MM.1S (cell line): ENCODE results near the gene CXCL11.
A peak's percentile ranks its signal among the peaks of the same experiment; 100 is the strongest.

Experiments used
- DNase-seq: peaks from one replicate; pipeline ENCODE4 v3.0.0-alpha.2; 2015
- H2AFZ ChIP-seq: fragments of 300-600 bp; sonication (generic); 2 replicates; pipeline ENCODE4 v1.6.0; 2016; ENCODE audit warnings: antibody characterized with exemption, low read length
- H3F3A ChIP-seq: fragments of 300-600 bp; sonication (generic); 2 replicates; pipeline ENCODE4 v1.6.1; 2016; ENCODE audit warnings: mild to moderate bottlenecking, antibody characterized with exemption, low read length, moderate library complexity, mixed read lengths; ENCODE audit not compliant: insufficient read depth
- H3K27ac ChIP-seq: fragments of 300-600 bp; sonication (generic); 2 replicates; pipeline ENCODE4 v1.5.1; 2016; ENCODE audit warnings: mild to moderate bottlenecking, low read length
- H3K27me3 ChIP-seq: fragments of 300-600 bp; sonication (generic); replicated peaks from 2 replicates; pipeline ENCODE4 v1.6.0; 2016; ENCODE audit warnings: low read length; ENCODE audit not compliant: insufficient read depth
- H3K36me3 ChIP-seq: fragments of 300-600 bp; sonication (generic); replicated peaks from 2 replicates; pipeline ENCODE4 v1.6.1; 2016; ENCODE audit warnings: mild to moderate bottlenecking, low read length, mixed read lengths; ENCODE audit not compliant: insufficient read depth
- H3K4me1 ChIP-seq: fragments of 300-600 bp; sonication (generic); 2 replicates; pipeline ENCODE4 v1.6.1; 2016; ENCODE audit warnings: low read length, mixed read lengths
- H3K4me2 ChIP-seq: fragments of 300-600 bp; sonication (generic); 2 replicates; pipeline ENCODE4 v1.6.0; 2016; ENCODE audit warnings: low read depth, low read length
- H3K4me3 ChIP-seq: fragments of 300-600 bp; sonication (generic); 2 replicates; pipeline ENCODE4 v1.5.1; 2016; ENCODE audit warnings: low read length, mixed read lengths
- H3K79me2 ChIP-seq: fragments of 300-600 bp; sonication (generic); 2 replicates; pipeline ENCODE4 v1.6.1; 2016; ENCODE audit warnings: mixed run types, low read length, mixed read lengths
- H3K9ac ChIP-seq: fragments of 300-600 bp; sonication (generic); 2 replicates; pipeline ENCODE4 v1.6.1; 2016; ENCODE audit warnings: low read length, mixed read lengths
- H3K9me2 ChIP-seq: fragments of 300-600 bp; sonication (generic); replicated peaks from 2 replicates; pipeline ENCODE4 v1.6.1; 2016; ENCODE audit warnings: mild to moderate bottlenecking, low read length, mixed read lengths; ENCODE audit not compliant: insufficient read depth
- H3K9me3 ChIP-seq: fragments of 300-600 bp; sonication (generic); replicated peaks from 2 replicates; pipeline ENCODE4 v1.6.1; 2016; ENCODE audit warnings: mild to moderate bottlenecking, low read length, mixed read lengths; ENCODE audit not compliant: insufficient read depth
- H4K20me1 ChIP-seq: fragments of 300-600 bp; sonication (generic); 2 replicates; pipeline ENCODE4 v1.6.1; 2016; ENCODE audit warnings: mild to moderate bottlenecking, low read length, moderate library complexity, mixed read lengths; ENCODE audit not compliant: insufficient read depth
- EZH2 ChIP-seq: fragments of 300-600 bp; sonication (generic); optimal IDR thresholded peaks from 2 replicates; pipeline ENCODE3; 2017; ENCODE audit warnings: low read depth, mild to moderate bottlenecking, antibody characterized with exemption, low read length, mixed read lengths
- EZH2phosphoT487 ChIP-seq: fragments of 300-600 bp; sonication (generic); IDR thresholded peaks from 2 replicates; pipeline ENCODE4 v1.6.1; 2018; ENCODE audit warnings: antibody characterized with exemption, low read length
- TF ChIP-seq, protein P1 (sequence below): fragments of 300-600 bp; sonication (generic); IDR thresholded peaks from 2 replicates; pipeline ENCODE4 v1.5.1; 2016; ENCODE audit warnings: antibody characterized with exemption, low read length, mixed read lengths

The CXCL11 gene

DNA sequence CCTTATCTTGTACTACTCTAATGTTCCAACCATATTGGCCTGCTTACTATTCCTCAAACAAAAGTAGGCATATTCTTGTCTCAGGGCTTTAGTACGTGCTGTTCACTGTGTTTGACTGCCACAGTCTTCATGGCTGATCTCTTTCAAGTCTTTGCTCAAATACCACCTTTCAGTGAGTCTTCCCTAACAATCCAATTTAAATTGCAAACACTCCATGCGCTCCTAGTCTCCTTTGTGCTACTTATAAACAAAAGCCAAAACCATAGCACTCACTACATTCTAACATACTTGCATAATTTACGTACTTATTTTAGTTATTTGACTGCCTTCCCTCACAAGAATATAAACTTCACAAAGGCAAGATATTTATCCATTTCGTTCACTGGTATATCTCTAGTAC lies 36.9 kb upstream of the CXCL11 start:
- Histone ChIP-seq H3K4me1 (no peaks in the 10 kb centered on the region), H3K9me3 (no peaks in the 10 kb centered on the region), H3K27me3 (no peaks in the 10 kb centered on the region), H3K36me3 (no peaks in the 10 kb centered on the region), H3K79me2 (no peaks in the 10 kb centered on the region), H2AFZ (no peak overlapping the region), H3K4me2 (no peak overlapping the region), H4K20me1 (no peaks in the 10 kb centered on the region), H3K9me2 (no peaks in the 10 kb centered on the region), H3K4me3 (no peak overlapping the region), H3K27ac (no peak overlapping the region), H3F3A (no peaks in the 10 kb centered on the region), H3K9ac (no peak overlapping the region)
- DNase-seq = no peak
- TF ChIP-seq, protein P1, sequence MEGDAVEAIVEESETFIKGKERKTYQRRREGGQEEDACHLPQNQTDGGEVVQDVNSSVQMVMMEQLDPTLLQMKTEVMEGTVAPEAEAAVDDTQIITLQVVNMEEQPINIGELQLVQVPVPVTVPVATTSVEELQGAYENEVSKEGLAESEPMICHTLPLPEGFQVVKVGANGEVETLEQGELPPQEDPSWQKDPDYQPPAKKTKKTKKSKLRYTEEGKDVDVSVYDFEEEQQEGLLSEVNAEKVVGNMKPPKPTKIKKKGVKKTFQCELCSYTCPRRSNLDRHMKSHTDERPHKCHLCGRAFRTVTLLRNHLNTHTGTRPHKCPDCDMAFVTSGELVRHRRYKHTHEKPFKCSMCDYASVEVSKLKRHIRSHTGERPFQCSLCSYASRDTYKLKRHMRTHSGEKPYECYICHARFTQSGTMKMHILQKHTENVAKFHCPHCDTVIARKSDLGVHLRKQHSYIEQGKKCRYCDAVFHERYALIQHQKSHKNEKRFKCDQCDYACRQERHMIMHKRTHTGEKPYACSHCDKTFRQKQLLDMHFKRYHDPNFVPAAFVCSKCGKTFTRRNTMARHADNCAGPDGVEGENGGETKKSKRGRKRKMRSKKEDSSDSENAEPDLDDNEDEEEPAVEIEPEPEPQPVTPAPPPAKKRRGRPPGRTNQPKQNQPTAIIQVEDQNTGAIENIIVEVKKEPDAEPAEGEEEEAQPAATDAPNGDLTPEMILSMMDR = no peak
- TF ChIP-seq EZH2phosphoT487 (no peak), EZH2 (no peak)

DNA sequence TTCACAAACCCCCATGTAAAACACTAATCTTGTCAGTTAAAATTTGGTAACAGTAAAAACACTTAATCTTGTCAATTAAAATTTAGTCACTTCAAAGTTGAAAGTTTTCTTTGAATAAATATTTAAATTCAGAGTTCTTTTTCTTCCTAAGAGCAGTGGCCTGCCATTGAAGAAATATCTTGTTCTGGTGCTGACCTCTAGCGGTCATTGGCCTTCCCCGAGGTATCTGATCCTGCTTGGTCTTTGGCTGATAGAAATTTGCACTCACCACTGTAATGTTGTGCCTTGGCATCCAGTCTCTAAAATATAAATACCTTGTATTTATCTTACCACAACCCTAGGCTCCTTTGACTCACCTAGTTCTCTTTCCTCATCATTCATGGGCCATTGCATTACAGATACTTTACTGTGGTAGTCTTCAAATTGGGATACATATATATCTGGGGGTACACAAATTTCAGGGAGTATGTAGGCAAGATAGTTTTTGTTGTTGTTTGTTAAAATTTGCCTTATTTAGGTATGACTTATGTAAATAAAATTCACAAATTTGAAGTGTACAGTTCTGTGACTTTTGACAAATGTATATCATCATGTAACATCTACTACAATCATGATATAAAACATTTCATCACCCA lies 31.9 kb upstream of the CXCL11 start:
- H3K36me3 ChIP-seq = no peaks in the 10 kb centered on the region
- H3K9me2 ChIP-seq = no peaks in the 10 kb centered on the region
- H3K79me2 ChIP-seq = no peaks in the 10 kb centered on the region
- H3K27ac ChIP-seq = no peak overlapping the region
- TF ChIP-seq, protein P1 = peak; percentile 81
- TF ChIP-seq EZH2 = no peak
- H3K4me2 ChIP-seq = no peak overlapping the region
- H3K4me1 ChIP-seq = no peaks in the 10 kb centered on the region
- DNase-seq = peak; percentile 83
- H3F3A ChIP-seq = no peaks in the 10 kb centered on the region
- H3K9ac ChIP-seq = no peak overlapping the region
- no peaks in the 10 kb centered on the region for H3K27me3 ChIP-seq
- H2AFZ ChIP-seq = no peak overlapping the region
- H3K9me3 ChIP-seq = no peaks in the 10 kb centered on the region
- no peak overlapping the region for H3K4me3 ChIP-seq
- H4K20me1 ChIP-seq = no peaks in the 10 kb centered on the region

DNA sequence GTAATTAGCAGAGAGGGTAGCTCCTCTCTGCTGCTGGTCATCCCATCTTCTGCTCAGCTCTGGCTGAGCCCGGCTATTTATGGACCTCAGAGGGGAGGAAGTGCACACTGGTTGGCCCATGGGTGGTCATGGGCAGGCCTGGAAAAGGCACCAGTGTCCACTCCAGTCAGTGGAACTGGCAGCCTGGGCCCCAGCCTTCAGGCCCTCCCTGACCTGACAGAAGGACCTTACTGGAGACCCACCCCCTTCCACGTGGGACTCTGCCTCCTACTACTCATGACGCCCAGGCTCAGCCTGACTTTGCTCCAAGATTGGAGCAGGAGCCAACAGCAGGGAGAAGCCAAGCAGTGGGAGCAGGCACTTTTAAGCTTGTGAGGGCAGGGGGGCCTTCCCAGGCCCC lies 30.7 kb upstream of the CXCL11 start:
- Histone ChIP-seq H3K4me3 (no peak overlapping the region), H3K4me2 (no peak overlapping the region), H3K27ac (no peak overlapping the region), H2AFZ (no peak overlapping the region), H3K36me3 (no peaks in the 10 kb centered on the region), H3K27me3 (no peaks in the 10 kb centered on the region), H3K9me3 (no peaks in the 10 kb centered on the region), H3K4me1 (no peaks in the 10 kb centered on the region), H4K20me1 (no peaks in the 10 kb centered on the region), H3K79me2 (no peaks in the 10 kb centered on the region), H3K9ac (no peak overlapping the region), H3F3A (no peaks in the 10 kb centered on the region), H3K9me2 (no peaks in the 10 kb centered on the region)
- no peak for DNase-seq
- TF ChIP-seq EZH2 = no peak
- TF ChIP-seq EZH2phosphoT487 = no peak
- TF ChIP-seq, protein P1 = no peak
